Body of pancreas (tissue), 4 donors: ENCODE measurements around the gene COL18A1.

Experiments used
- CTCF ChIP-seq, 7 experiments: fragments of 450-650 bp in 4 of 7; fragments of 200-600 bp in 3 of 7; sonication (generic) in 3 of 7; IDR thresholded peaks; one replicate each; pipeline ENCODE4 v1.5.1; 2016 to 2019; ENCODE audit warnings: antibody characterized with exemption in 7 of 7
- POLR2A ChIP-seq, 3 donors: fragments of 450-650 bp; IDR thresholded peaks; one replicate each; pipeline ENCODE4 v1.6.1; 2016; ENCODE audit warnings: antibody characterized with exemption in 3 of 3, mild to moderate bottlenecking in 2 of 3

DNA sequence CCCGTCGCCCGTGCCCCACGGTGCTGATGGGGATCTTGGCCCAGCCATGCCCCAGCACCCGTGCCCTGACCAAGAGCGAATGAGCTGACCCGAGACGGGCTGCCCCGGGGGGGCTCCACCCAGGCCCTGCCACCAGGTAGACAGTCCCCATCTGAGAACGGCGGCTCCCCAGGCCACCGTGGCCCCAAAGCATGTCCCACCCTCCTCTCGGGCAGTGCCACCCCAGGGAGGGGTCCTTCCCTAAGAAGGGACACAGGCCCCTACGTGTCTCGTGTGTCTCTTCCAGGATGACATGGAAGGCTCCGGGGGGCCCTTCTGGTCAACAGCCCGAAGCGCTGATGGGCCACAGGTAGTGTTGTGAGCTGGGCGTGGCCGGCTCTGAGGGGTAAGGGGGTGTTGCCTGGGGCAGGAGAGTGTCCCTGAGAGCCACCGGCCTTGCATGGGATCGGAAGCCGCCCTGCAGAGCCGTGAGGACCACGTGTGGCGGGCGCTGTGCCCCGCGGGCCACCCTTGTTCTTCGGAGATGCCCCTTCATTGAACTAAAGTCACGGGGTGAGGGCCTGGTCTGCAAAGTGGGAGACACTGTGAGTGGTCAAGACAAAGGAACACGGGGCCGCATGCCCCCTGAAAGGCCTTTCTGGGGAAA lies 82.3 kb downstream of the COL18A1 start:
- no peak for TF ChIP-seq POLR2A (IDR thresholded peaks at IDR 0.05)
- TF ChIP-seq CTCF (IDR thresholded peaks at IDR 0.05): no peak
